Measurements from ENCODE around the gene ENTR1.
"Not testable (repeated sequence)": the region's sequence is repeated elsewhere in the genome, so short reads cannot be mapped to it uniquely, and the experiment has no call there.

ENTR1 gene

GRCh38 chr9:136432591-136432990 lies 22.2 kb upstream of the ENTR1 start:
- Histone ChIP-seq H3K4me3 (ENCODE audit: insufficient read length, low read depth) (no peak overlapping the region), H3K4me1 (ENCODE audit: insufficient read depth, insufficient read length) (peaks cover 5% of the 10 kb centered on the region), H3K9ac (ENCODE audit: insufficient read length, low read depth) (no peak overlapping the region), H3K27me3 (ENCODE audit: insufficient read depth, insufficient read length) (no peaks in the 10 kb centered on the region), H3K36me3 (ENCODE audit: insufficient read depth, insufficient read length, low read length) (peaks cover 91% of the 10 kb centered on the region), H3K9me3 (ENCODE audit: insufficient read depth, low read length) (no peaks in the 10 kb centered on the region)
- TF ChIP-seq SUZ12 (IDR thresholded peaks at IDR 0.05; ENCODE audit: extremely low read depth, insufficient read depth, insufficient read length) (no peak), YY1 (IDR thresholded peaks at IDR 0.05; ENCODE audit: insufficient read depth, insufficient read length) (no peak), ZNF274 (IDR thresholded peaks at IDR 0.05; ENCODE audit: low read depth, low read length) (no peak)
- no peak for DNase-seq (ENCODE audit: low read depth, low spot score)

GRCh38 chr9:136431782-136432350 lies 21.5 kb upstream of the ENTR1 start:
- H3K27me3 ChIP-seq (ENCODE audit: insufficient read depth, insufficient read length) = no peaks in the 10 kb centered on the region
- no peaks in the 10 kb centered on the region for H3K9me3 ChIP-seq (ENCODE audit: insufficient read depth, low read length)
- no peak for TF ChIP-seq YY1 (IDR thresholded peaks at IDR 0.05; ENCODE audit: insufficient read depth, insufficient read length)
- TF ChIP-seq ZNF274 (IDR thresholded peaks at IDR 0.05; ENCODE audit: low read depth, low read length) = no peak
- no peak for TF ChIP-seq SUZ12 (IDR thresholded peaks at IDR 0.05; ENCODE audit: extremely low read depth, insufficient read depth, insufficient read length)
- H3K4me3 ChIP-seq (ENCODE audit: insufficient read length, low read depth) = no peak overlapping the region
- H3K4me1 ChIP-seq (ENCODE audit: insufficient read depth, insufficient read length) = peaks cover 2% of the 10 kb centered on the region
- DNase-seq (ENCODE audit: low read depth, low spot score) = no peak
- no peak overlapping the region for H3K9ac ChIP-seq (ENCODE audit: insufficient read length, low read depth)
- peaks cover 90% of the 10 kb centered on the region for H3K36me3 ChIP-seq (ENCODE audit: insufficient read depth, insufficient read length, low read length)

GRCh38 chr9:136430588-136431234 lies 20.3 kb upstream of the ENTR1 start:
- Histone ChIP-seq H3K9ac (ENCODE audit: insufficient read length, low read depth) (no peak overlapping the region), H3K9me3 (ENCODE audit: insufficient read depth, low read length) (no peaks in the 10 kb centered on the region), H3K27me3 (ENCODE audit: insufficient read depth, insufficient read length) (no peaks in the 10 kb centered on the region), H3K36me3 (ENCODE audit: insufficient read depth, insufficient read length, low read length) (peaks cover 86% of the 10 kb centered on the region), H3K4me1 (ENCODE audit: insufficient read depth, insufficient read length) (peaks cover 2% of the 10 kb centered on the region), H3K4me3 (ENCODE audit: insufficient read length, low read depth) (no peak overlapping the region)
- no peak for TF ChIP-seq ZNF274 (IDR thresholded peaks at IDR 0.05; ENCODE audit: low read depth, low read length)
- TF ChIP-seq YY1 (IDR thresholded peaks at IDR 0.05; ENCODE audit: insufficient read depth, insufficient read length) = no peak
- TF ChIP-seq SUZ12 (IDR thresholded peaks at IDR 0.05; ENCODE audit: extremely low read depth, insufficient read depth, insufficient read length) = no peak
- no peak for DNase-seq (ENCODE audit: low read depth, low spot score)

GRCh38 chr9:136429683-136430491 lies 19.5 kb upstream of the ENTR1 start:
- H3K4me1 ChIP-seq (ENCODE audit: insufficient read depth, insufficient read length) = peaks cover 2% of the 10 kb centered on the region
- H3K27me3 ChIP-seq (ENCODE audit: insufficient read depth, insufficient read length) = no peaks in the 10 kb centered on the region
- no peak for DNase-seq (ENCODE audit: low read depth, low spot score)
- H3K9me3 ChIP-seq (ENCODE audit: insufficient read depth, low read length) = no peaks in the 10 kb centered on the region
- TF ChIP-seq ZNF274 (IDR thresholded peaks at IDR 0.05; ENCODE audit: low read depth, low read length) (no peak), YY1 (IDR thresholded peaks at IDR 0.05; ENCODE audit: insufficient read depth, insufficient read length) (no peak), SUZ12 (IDR thresholded peaks at IDR 0.05; ENCODE audit: extremely low read depth, insufficient read depth, insufficient read length) (no peak)
- peaks cover 80% of the 10 kb centered on the region for H3K36me3 ChIP-seq (ENCODE audit: insufficient read depth, insufficient read length, low read length)
- H3K9ac ChIP-seq (ENCODE audit: insufficient read length, low read depth) = no peak overlapping the region
- H3K4me3 ChIP-seq (ENCODE audit: insufficient read length, low read depth) = no peak overlapping the region

GRCh38 chr9:136429075-136429628 lies 18.7 kb upstream of the ENTR1 start:
- Histone ChIP-seq H3K36me3 (ENCODE audit: insufficient read depth, insufficient read length, low read length) (peaks cover 80% of the 10 kb centered on the region), H3K9me3 (ENCODE audit: insufficient read depth, low read length) (no peaks in the 10 kb centered on the region), H3K4me3 (ENCODE audit: insufficient read length, low read depth) (no peak overlapping the region), H3K9ac (ENCODE audit: insufficient read length, low read depth) (no peak overlapping the region), H3K27me3 (ENCODE audit: insufficient read depth, insufficient read length) (no peaks in the 10 kb centered on the region), H3K4me1 (ENCODE audit: insufficient read depth, insufficient read length) (peaks cover 2% of the 10 kb centered on the region)
- DNase-seq (ENCODE audit: low read depth, low spot score) = no peak
- TF ChIP-seq SUZ12 (IDR thresholded peaks at IDR 0.05; ENCODE audit: extremely low read depth, insufficient read depth, insufficient read length) = no peak
- no peak for TF ChIP-seq YY1 (IDR thresholded peaks at IDR 0.05; ENCODE audit: insufficient read depth, insufficient read length)
- TF ChIP-seq ZNF274 (IDR thresholded peaks at IDR 0.05; ENCODE audit: low read depth, low read length) = no peak

GRCh38 chr9:136426787-136427186 lies 16.4 kb upstream of the ENTR1 start:
- peaks cover 82% of the 10 kb centered on the region for H3K36me3 ChIP-seq (ENCODE audit: insufficient read depth, insufficient read length, low read length)
- H3K27me3 ChIP-seq (ENCODE audit: insufficient read depth, insufficient read length) = no peaks in the 10 kb centered on the region
- no peaks in the 10 kb centered on the region for H3K9me3 ChIP-seq (ENCODE audit: insufficient read depth, low read length)
- H3K4me1 ChIP-seq (ENCODE audit: insufficient read depth, insufficient read length) = peaks cover 2% of the 10 kb centered on the region
- DNase-seq (ENCODE audit: low read depth, low spot score) = no peak
- H3K4me3 ChIP-seq (ENCODE audit: insufficient read length, low read depth) = no peak overlapping the region
- H3K9ac ChIP-seq (ENCODE audit: insufficient read length, low read depth) = no peak overlapping the region
- TF ChIP-seq YY1 (IDR thresholded peaks at IDR 0.05; ENCODE audit: insufficient read depth, insufficient read length) (no peak), SUZ12 (IDR thresholded peaks at IDR 0.05; ENCODE audit: extremely low read depth, insufficient read depth, insufficient read length) (no peak), ZNF274 (IDR thresholded peaks at IDR 0.05; ENCODE audit: low read depth, low read length) (no peak)

- not testable (repeated sequence) for H3K4me3 ChIP-seq (ENCODE audit: insufficient read length, low read depth); H3K4me1 ChIP-seq (ENCODE audit: insufficient read depth, insufficient read length); DNase-seq (ENCODE audit: low read depth, low spot score); H3K9me3 ChIP-seq (ENCODE audit: insufficient read depth, low read length); H3K27me3 ChIP-seq (ENCODE audit: insufficient read depth, insufficient read length); H3K9ac ChIP-seq (ENCODE audit: insufficient read length, low read depth)
- H3K36me3 ChIP-seq (ENCODE audit: insufficient read depth, insufficient read length, low read length) = peaks cover 87% of the 10 kb centered on the region
These were observed 15.0 kb upstream of the ENTR1 start for GRCh38 chr9:136425367-136425766.

Data from NT2/D1 (cell line).